Smooth muscle cell (in vitro differentiated cells): ENCODE data around the gene GPR119. TPM values are rescaled to one million over a fixed set of nuclear protein-coding genes. Genes with fewer than 3 reads are reported as not detected.
A peak's percentile ranks its signal among the peaks of the same experiment; 100 is the strongest.

Source experiments
- DNase-seq: peaks from one replicate; lab custom pipeline; 2025; ENCODE audit not compliant: unreplicated experiment; lab: John Stamatoyannopoulos, UW
- H2AFZ ChIP-seq: fragments of 200-600 bp; sonication (generic); 2 replicates; pipeline ENCODE4 v1.6.0; 2016; ENCODE audit warnings: antibody characterized with exemption, low read depth, mild to moderate bottlenecking
- H3F3A ChIP-seq: fragments of 200-600 bp; sonication (generic); 2 replicates; pipeline ENCODE4 v1.6.0; 2017; ENCODE audit warnings: antibody characterized with exemption, low read depth
- H3K27ac ChIP-seq: fragments of 200-600 bp; sonication (generic); 2 replicates; pipeline ENCODE4 v1.5.1; 2016; ENCODE audit warnings: low read depth, mild to moderate bottlenecking
- H3K27me3 ChIP-seq: fragments of 200-600 bp; sonication (generic); 2 replicates; pipeline ENCODE4 v1.6.1; 2016; ENCODE audit warnings: low read depth, mild to moderate bottlenecking
- H3K36me3 ChIP-seq: fragments of 200-600 bp; sonication (generic); 2 replicates; pipeline ENCODE4 v1.5.1; 2016; ENCODE audit warnings: low read depth
- H3K4me1 ChIP-seq: fragments of 200-600 bp; sonication (generic); 2 replicates; pipeline ENCODE4 v1.5.1; 2016; ENCODE audit warnings: low read depth
- H3K4me2 ChIP-seq: fragments of 200-600 bp; sonication (generic); 2 replicates; pipeline ENCODE4 v1.6.0; 2016; ENCODE audit warnings: mild to moderate bottlenecking
- H3K4me3 ChIP-seq: fragments of 200-600 bp; sonication (generic); 2 replicates; pipeline ENCODE4 v1.5.1; 2016; ENCODE audit warnings: mild to moderate bottlenecking
- H3K79me2 ChIP-seq: fragments of 200-600 bp; sonication (generic); 2 replicates; pipeline ENCODE4 v1.6.0; 2016; ENCODE audit warnings: low read depth, mild to moderate bottlenecking
- H3K9ac ChIP-seq: fragments of 200-600 bp; sonication (generic); 2 replicates; pipeline ENCODE4 v1.6.0; 2016; ENCODE audit warnings: low read depth
- H3K9me3 ChIP-seq: fragments of 200-600 bp; sonication (generic); replicated peaks from 2 replicates; pipeline ENCODE4 v1.5.1; 2016; ENCODE audit warnings: low read depth
- H4K20me1 ChIP-seq: fragments of 200-600 bp; sonication (generic); 2 replicates; pipeline ENCODE4 v1.6.0; 2016; ENCODE audit warnings: low read depth
- WGBS: methylation state at CpG from one replicate; pipeline ENCODE4 v1.1.7; 2016; ENCODE audit warnings: low lambda C conversion rate; 5-methylcytosine and 5-hydroxymethylcytosine counted together
- polyA plus RNA-seq: library from polyadenylated mRNA; unstranded; fragments of >200 nt; fragmentation: Nextera tagmentation; extraction: Ambion mirVana; gene quantifications from 2 replicates; pipeline ENCODE4 v1.2.1, GENCODE V29; 2016
- total RNA-seq: library from RNA; depleted of rRNA; stranded (reverse); fragments of >200 nt; gene quantifications from 2 replicates; pipeline ENCODE4 v1.2.3, GENCODE V29; 2014
- TF ChIP-seq, protein P1 (sequence below): fragments of 200-600 bp; sonication (generic); IDR thresholded peaks from 2 replicates; pipeline ENCODE4 v1.5.1; 2017; ENCODE audit warnings: borderline replicate concordance, mild to moderate bottlenecking, antibody characterized with exemption; ENCODE audit not compliant: insufficient read depth, poor library complexity, severe bottlenecking

GPR119 gene
- total and polyA plus RNA-seq, 2 experiments from 2014 or later, result not detected

DNA sequence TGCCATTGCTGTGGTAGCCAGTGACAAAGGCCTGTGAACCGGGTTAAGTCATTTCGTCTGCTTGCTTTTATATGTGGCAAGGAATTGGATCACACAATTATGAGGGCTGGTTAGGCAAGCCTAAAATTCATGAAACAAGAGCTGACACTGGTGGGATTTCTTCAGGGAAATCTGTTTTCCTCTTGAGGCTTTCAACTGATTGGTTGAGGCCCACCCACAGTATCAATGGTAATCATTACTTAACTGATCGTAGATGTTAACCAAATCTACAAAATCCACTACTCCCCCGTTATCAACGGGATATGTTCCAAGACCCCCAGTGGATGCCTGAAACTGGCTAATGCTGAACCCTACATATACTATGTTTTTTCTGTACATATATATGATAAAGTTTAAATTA is 29.3 kb upstream of the GPR119 start:
- no peaks in the 10 kb centered on the region for H3K36me3 ChIP-seq
- no peaks in the 10 kb centered on the region for H3K9me3 ChIP-seq
- no peaks in the 10 kb centered on the region for H3K27me3 ChIP-seq
- no peaks in the 10 kb centered on the region for H3K79me2 ChIP-seq
- no peak overlapping the region for H3K4me2 ChIP-seq
- WGBS, result 86% methylated on average over 5 of the region's 5 CpGs
- H3K4me3 ChIP-seq, result no peak overlapping the region
- no peaks in the 10 kb centered on the region for H4K20me1 ChIP-seq
- H2AFZ ChIP-seq, result no peak overlapping the region
- no peaks in the 10 kb centered on the region for H3K4me1 ChIP-seq
- no peak for DNase-seq
- TF ChIP-seq, protein P1, sequence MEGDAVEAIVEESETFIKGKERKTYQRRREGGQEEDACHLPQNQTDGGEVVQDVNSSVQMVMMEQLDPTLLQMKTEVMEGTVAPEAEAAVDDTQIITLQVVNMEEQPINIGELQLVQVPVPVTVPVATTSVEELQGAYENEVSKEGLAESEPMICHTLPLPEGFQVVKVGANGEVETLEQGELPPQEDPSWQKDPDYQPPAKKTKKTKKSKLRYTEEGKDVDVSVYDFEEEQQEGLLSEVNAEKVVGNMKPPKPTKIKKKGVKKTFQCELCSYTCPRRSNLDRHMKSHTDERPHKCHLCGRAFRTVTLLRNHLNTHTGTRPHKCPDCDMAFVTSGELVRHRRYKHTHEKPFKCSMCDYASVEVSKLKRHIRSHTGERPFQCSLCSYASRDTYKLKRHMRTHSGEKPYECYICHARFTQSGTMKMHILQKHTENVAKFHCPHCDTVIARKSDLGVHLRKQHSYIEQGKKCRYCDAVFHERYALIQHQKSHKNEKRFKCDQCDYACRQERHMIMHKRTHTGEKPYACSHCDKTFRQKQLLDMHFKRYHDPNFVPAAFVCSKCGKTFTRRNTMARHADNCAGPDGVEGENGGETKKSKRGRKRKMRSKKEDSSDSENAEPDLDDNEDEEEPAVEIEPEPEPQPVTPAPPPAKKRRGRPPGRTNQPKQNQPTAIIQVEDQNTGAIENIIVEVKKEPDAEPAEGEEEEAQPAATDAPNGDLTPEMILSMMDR, result no peak
- no peaks in the 10 kb centered on the region for H3F3A ChIP-seq
- no peak overlapping the region for H3K9ac ChIP-seq
- no peak overlapping the region for H3K27ac ChIP-seq

DNA sequence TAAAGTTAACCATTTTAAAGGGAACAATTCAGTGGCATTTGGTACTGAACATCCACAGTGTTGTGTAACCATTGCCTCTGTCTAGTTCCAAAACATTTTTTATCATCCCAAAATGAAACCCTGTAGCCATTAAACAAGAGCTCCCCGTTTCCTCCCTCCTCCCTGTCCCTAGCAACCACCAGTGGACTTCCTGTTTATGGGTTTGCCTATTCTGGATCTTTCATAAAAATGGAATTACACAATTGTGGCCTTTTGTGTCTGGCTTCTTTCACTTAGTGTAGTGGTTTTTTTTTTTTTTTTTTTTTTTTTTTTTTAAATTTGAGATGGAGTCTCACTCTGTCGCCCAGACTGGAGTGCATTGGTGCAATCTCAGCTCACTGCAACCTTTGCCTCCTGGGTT is 27.9 kb upstream of the GPR119 start:
- H3K27ac ChIP-seq, result no peak overlapping the region
- no peaks in the 10 kb centered on the region for H3K27me3 ChIP-seq
- no peaks in the 10 kb centered on the region for H4K20me1 ChIP-seq
- no peak overlapping the region for H2AFZ ChIP-seq
- no peaks in the 10 kb centered on the region for H3K9me3 ChIP-seq
- no peak overlapping the region for H3K9ac ChIP-seq
- H3K79me2 ChIP-seq, result no peaks in the 10 kb centered on the region
- H3F3A ChIP-seq, result no peaks in the 10 kb centered on the region
- no peaks in the 10 kb centered on the region for H3K36me3 ChIP-seq
- H3K4me3 ChIP-seq, result no peak overlapping the region
- no peak overlapping the region for H3K4me2 ChIP-seq
- no peak for DNase-seq
- TF ChIP-seq, protein P1, result no peak
- WGBS, result 77% methylated on average over 2 of the region's 2 CpGs
- no peaks in the 10 kb centered on the region for H3K4me1 ChIP-seq

DNA sequence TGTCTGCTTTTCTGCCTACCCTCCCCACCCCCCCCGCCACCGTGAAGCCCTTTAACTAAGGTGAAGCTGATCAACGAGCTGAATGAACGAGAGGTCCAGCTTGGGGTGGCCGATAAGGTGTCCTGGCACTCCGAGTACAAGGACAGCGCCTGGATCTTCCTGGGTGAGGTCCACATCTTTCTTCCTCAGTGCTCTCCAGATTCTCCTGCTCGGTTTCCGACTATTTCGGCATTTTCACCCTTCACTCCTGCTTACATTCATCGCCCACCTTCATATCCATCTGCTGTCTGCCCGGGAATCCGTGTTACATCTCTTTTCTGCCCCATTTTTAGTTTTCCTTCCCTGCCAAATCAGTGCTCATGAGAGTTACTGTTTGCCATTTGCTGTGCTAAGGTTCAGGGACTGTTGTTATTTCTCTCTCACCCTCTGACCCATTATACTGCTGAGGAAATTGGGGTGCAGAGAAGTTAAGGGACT is 16.8 kb upstream of the GPR119 start:
- Histone ChIP-seq H3F3A (no peaks in the 10 kb centered on the region), H3K4me1 (no peaks in the 10 kb centered on the region), H3K27ac (no peak overlapping the region), H3K27me3 (no peaks in the 10 kb centered on the region), H3K79me2 (peaks cover 12% of the 10 kb centered on the region), H3K9me3 (no peaks in the 10 kb centered on the region), H2AFZ (peak overlapping the region; percentile 56), H3K4me3 (peak overlapping the region; percentile 76), H4K20me1 (no peaks in the 10 kb centered on the region), H3K4me2 (peak overlapping the region; percentile 80), H3K9ac (peak overlapping the region; percentile 69), H3K36me3 (no peaks in the 10 kb centered on the region)
- TF ChIP-seq, protein P1, result no peak
- 42% methylated on average over 13 of the region's 13 CpGs for WGBS
- no peak for DNase-seq
